ENCODE results near the gene HTT. TPM values are rescaled to one million over a fixed set of nuclear protein-coding genes. Genes with fewer than 3 reads are reported as not detected.

The HTT gene
- total RNA-seq, 1 donor from 2014 or later = 73.6 TPM

DNA sequence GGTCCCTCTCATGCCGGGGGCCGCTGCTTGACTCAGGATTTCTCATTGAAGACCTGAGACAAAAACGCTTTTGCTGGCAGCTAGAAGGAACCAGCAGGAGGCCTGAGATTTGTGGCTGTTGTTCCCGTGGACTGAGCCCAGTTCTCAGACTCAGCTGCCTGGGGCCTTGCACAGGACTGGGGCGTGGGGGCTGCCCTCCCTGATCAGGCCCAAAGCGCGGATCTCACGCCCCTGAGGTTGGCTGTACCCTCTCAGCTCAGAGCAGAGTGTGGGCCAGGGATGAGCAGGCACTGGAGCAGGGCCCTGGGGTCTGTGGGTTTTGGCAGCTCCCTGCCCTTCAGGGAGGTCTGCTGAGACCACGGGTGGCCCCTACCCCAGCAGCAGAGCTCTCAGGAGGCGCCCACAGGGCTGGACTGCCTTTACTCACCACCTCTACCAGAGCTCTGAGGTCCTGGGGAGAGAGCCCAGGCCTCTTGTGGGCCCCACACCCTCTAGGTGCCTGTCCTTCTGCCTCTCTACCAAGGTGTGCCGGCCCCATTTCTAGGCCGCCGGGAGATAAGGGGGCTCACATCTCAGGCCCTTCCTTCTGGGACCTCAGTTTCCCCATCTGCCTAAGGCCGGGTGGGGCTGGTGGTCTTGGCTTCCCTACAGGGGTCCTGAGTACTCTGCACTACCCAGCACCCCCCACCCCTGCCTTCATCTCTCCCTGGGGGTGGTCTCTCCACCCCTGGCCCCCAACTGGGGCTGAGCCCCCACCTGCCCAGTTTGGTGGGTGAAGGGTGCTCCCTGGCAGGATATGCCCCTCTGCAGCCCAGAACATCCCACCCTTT lies 180.0 kb downstream of the HTT start:
- H3K9me3 Mint-ChIP-seq = no peaks in the 10 kb centered on the region
- TF ChIP-seq CTCF (IDR thresholded peaks at IDR 0.05; ENCODE audit: unreplicated experiment) = no peak
- H3K4me1 Mint-ChIP-seq = peaks cover 11% of the 10 kb centered on the region
- H3K36me3 Mint-ChIP-seq = no peaks in the 10 kb centered on the region
- H3K4me3 Mint-ChIP-seq = no peak overlapping the region
- peak; percentile 16 to 34 for DNase-seq (ENCODE audit: low spot score in 2 of 2, unreplicated experiment in 2 of 2)
- H3K27me3 Mint-ChIP-seq (ENCODE audit: low read depth) = no peaks in the 10 kb centered on the region
- H3K27ac Mint-ChIP-seq = no peak overlapping the region

DNA sequence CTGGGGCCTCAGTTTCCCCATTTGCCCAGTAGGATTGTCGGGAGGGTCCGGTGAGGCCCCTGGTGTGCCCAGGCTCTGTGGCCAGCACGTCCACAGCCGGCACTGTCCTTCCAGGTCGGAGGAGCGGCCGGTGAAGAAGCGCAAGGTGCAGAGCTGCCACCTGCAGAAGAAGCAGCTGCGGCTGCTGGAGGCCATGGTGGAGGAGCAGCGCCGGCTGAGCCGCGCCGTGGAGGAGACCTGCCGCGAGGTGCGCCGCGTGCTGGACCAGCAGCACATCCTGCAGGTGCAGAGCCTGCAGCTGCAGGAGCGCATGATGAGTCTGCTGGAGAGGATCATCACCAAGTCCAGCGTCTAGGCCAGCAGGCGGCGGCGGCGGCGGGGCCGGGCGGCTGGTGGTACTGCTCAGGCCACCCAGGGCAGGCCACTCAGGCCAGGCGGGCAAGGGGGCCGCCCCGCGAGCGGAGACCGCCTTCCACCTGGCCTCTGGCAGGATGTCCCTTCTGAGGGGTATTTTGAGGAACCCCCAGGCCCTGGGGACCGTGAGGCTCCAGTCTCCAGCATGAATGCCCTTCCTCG lies 181.2 kb downstream of the HTT start:
- Mint-ChIP-seq H3K4me3 (no peak overlapping the region), H3K36me3 (no peaks in the 10 kb centered on the region)
- DNase-seq (ENCODE audit: low spot score in 2 of 2, unreplicated experiment in 2 of 2) = peak; percentile 14 to 33

GRCh38 chr4:3256230-3257102 lies 182.0 kb downstream of the HTT start:
- H3K4me3 Mint-ChIP-seq = no peak overlapping the region
- TF ChIP-seq CTCF (IDR thresholded peaks at IDR 0.05; ENCODE audit: unreplicated experiment) = no peak
- no peaks in the 10 kb centered on the region for H3K36me3 Mint-ChIP-seq
- H3K27me3 Mint-ChIP-seq (ENCODE audit: low read depth) = no peaks in the 10 kb centered on the region
- no peak overlapping the region for H3K27ac Mint-ChIP-seq
- no peaks in the 10 kb centered on the region for H3K4me1 Mint-ChIP-seq
- H3K9me3 Mint-ChIP-seq = no peaks in the 10 kb centered on the region
- no peak for DNase-seq (ENCODE audit: low spot score in 2 of 2, unreplicated experiment in 2 of 2)

More for the DNA sequence above, 181.2 kb downstream of the HTT start:
- Mint-ChIP-seq H3K4me1 (peaks cover 4% of the 10 kb centered on the region), H3K27me3 (ENCODE audit: low read depth) (no peaks in the 10 kb centered on the region), H3K27ac (no peak overlapping the region), H3K9me3 (no peaks in the 10 kb centered on the region)
- TF ChIP-seq CTCF (IDR thresholded peaks at IDR 0.05; ENCODE audit: unreplicated experiment) = no peak

- Mint-ChIP-seq H3K4me1 (no peaks in the 10 kb centered on the region), H3K27me3 (ENCODE audit: low read depth) (no peaks in the 10 kb centered on the region), H3K9me3 (no peaks in the 10 kb centered on the region), H3K27ac (no peak overlapping the region), H3K36me3 (no peaks in the 10 kb centered on the region), H3K4me3 (no peak overlapping the region)
- no peak for TF ChIP-seq CTCF (IDR thresholded peaks at IDR 0.05; ENCODE audit: unreplicated experiment)
- no peak for DNase-seq (ENCODE audit: low spot score in 2 of 2, unreplicated experiment in 2 of 2)
Observed at GRCh38 chr4:3257103-3257555, 182.6 kb downstream of the HTT start.

GRCh38 chr4:3257556-3258482 lies 183.3 kb downstream of the HTT start:
- DNase-seq (ENCODE audit: low spot score in 2 of 2, unreplicated experiment in 2 of 2) = peak in 1 of 2 experiments; percentile 13
- no peaks in the 10 kb centered on the region for H3K36me3 Mint-ChIP-seq
- no peaks in the 10 kb centered on the region for H3K9me3 Mint-ChIP-seq
- H3K4me3 Mint-ChIP-seq = no peak overlapping the region
- no peak for TF ChIP-seq CTCF (IDR thresholded peaks at IDR 0.05; ENCODE audit: unreplicated experiment)
- no peaks in the 10 kb centered on the region for H3K27me3 Mint-ChIP-seq (ENCODE audit: low read depth)
- H3K27ac Mint-ChIP-seq = no peak overlapping the region
- H3K4me1 Mint-ChIP-seq = no peaks in the 10 kb centered on the region

Data from mesothelial cell of epicardium (in vitro differentiated cells).